ENCODE data around the gene WEE1. TPM values are rescaled to one million over a fixed set of nuclear protein-coding genes. Genes with fewer than 3 reads are reported as not detected.

The WEE1 gene
- total RNA-seq, result 14.9 and 19.0 TPM in 2 replicates

DNA sequence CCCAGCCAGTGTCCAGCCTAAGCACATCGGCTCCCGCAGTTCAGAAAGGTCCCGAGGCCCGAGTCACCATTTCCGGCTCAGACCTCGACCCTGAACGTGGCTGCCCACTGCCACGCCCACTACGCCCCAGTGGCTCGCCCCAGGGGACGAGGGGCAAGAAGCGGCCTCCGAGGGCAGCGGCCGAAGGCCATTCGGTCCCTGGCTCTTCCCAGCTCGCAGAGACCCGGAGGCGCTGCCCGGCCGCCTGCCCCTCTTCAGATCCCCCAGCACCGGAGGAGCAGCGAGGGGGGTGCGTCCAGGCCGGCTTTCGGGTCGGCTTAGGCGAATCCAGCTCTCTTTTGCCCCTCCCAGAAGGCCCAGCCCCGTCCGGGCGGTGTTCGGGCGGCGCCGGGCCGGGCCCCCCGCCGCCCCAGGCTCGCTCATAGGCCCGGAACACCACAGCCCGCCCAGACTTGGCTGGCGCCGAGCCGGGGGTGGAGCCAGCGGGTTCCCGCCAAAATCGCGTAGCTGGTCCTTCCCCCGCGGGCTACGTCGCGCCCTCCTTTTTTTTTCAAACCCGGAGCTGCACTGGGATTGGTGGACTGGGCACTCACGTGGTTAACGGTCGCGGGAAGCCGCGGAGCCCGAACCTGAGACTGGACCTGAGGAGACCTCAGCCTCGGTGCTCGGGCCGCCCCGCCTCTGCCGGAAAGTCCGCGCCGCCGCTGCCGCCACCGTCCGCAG is at the start of gene WEE1:
Gene WEE1, plus strand, starts transcription at position 619 of the 723 bp plus-strand sequence. CDS start 264 bp downstream, outside the sequence.

Other genes with a start within 250 kb of the WEE1 start
- 82.9 and 116 TPM in 2 replicates for gene IPO7, start 189.0 kb upstream of the WEE1 start, total RNA-seq
- gene ZNF143, start 112.7 kb upstream of the WEE1 start, total RNA-seq, result 26.0 and 32.2 TPM in 2 replicates
- 25.2 and 26.2 TPM in 2 replicates for gene SWAP70, start 90.4 kb downstream of the WEE1 start, total RNA-seq

Data from smooth muscle cell of bladder (primary cell).